Measurements from ENCODE around the gene SIPA1L3. TPM values are rescaled to one million over a fixed set of nuclear protein-coding genes. Genes with fewer than 3 reads are reported as not detected.

The SIPA1L3 gene
- total RNA-seq, 1 experiment from 2014 or later: 19.9 TPM

- no peaks in the 10 kb centered on the region for H3K4me1 ChIP-seq (ENCODE audit: insufficient read depth, low read length, poor library complexity, severe bottlenecking)
- no peaks in the 10 kb centered on the region for H3K9me3 ChIP-seq (ENCODE audit: low read depth, low read length, poor library complexity, severe bottlenecking)
- DNase-seq (ENCODE audit: low spot score): no peak
- no peaks in the 10 kb centered on the region for H3K27me3 ChIP-seq (replicated peaks; ENCODE audit: insufficient read depth, low read depth, low read length, poor library complexity)
- intact Hi-C loops (cut with micrococcal nuclease; ENCODE audit: unreplicated experiment): no loop called here
- no peak for TF ChIP-seq EZH2 (IDR thresholded peaks at IDR 0.05; ENCODE audit: borderline replicate concordance, low read depth, low read length, poor library complexity, severe bottlenecking)
- no peak for TF ChIP-seq CTCF (conservative IDR thresholded peaks at IDR 0.05; ENCODE audit: low read depth, low read length)
- no TSS peak for BruUV-seq (replicated peaks)
- CTCF ChIA-PET: no interaction called here
- no peak overlapping the region for H3K27ac ChIP-seq (ENCODE audit: low read depth, low read length, poor library complexity, severe bottlenecking)
- no peak overlapping the region for H3K4me3 ChIP-seq (ENCODE audit: low read depth, low read length, poor library complexity, severe bottlenecking)
- no peaks in the 10 kb centered on the region for H3K36me3 ChIP-seq (ENCODE audit: insufficient read depth, low read length, poor library complexity, severe bottlenecking)
- POLR2A ChIA-PET (ENCODE audit: low non-redundant PET): no interaction called here
Observed at GRCh38 chr19:38114651-38115050, 207.6 kb downstream of the SIPA1L3 start.

- CTCF ChIA-PET: no interaction called here
- no peak for DNase-seq (ENCODE audit: low spot score)
- no peaks in the 10 kb centered on the region for H3K36me3 ChIP-seq (ENCODE audit: insufficient read depth, low read length, poor library complexity, severe bottlenecking)
- no peaks in the 10 kb centered on the region for H3K27me3 ChIP-seq (replicated peaks; ENCODE audit: insufficient read depth, low read depth, low read length, poor library complexity)
- no peak overlapping the region for H3K4me3 ChIP-seq (ENCODE audit: low read depth, low read length, poor library complexity, severe bottlenecking)
- no peak for TF ChIP-seq EZH2 (IDR thresholded peaks at IDR 0.05; ENCODE audit: borderline replicate concordance, low read depth, low read length, poor library complexity, severe bottlenecking)
- TF ChIP-seq CTCF (conservative IDR thresholded peaks at IDR 0.05; ENCODE audit: low read depth, low read length): no peak
- no peaks in the 10 kb centered on the region for H3K9me3 ChIP-seq (ENCODE audit: low read depth, low read length, poor library complexity, severe bottlenecking)
- no TSS peak for BruUV-seq (replicated peaks)
- POLR2A ChIA-PET (ENCODE audit: low non-redundant PET): no interaction called here
- H3K27ac ChIP-seq (ENCODE audit: low read depth, low read length, poor library complexity, severe bottlenecking): no peak overlapping the region
- intact Hi-C loops (cut with micrococcal nuclease; ENCODE audit: unreplicated experiment): no loop called here
- no peaks in the 10 kb centered on the region for H3K4me1 ChIP-seq (ENCODE audit: insufficient read depth, low read length, poor library complexity, severe bottlenecking)
Observed at GRCh38 chr19:38115271-38115802, 208.3 kb downstream of the SIPA1L3 start.

GRCh38 chr19:38118176-38118575 lies 211.2 kb downstream of the SIPA1L3 start:
- Histone ChIP-seq H3K9me3 (ENCODE audit: low read depth, low read length, poor library complexity, severe bottlenecking) (no peaks in the 10 kb centered on the region), H3K27me3 (replicated peaks; ENCODE audit: insufficient read depth, low read depth, low read length, poor library complexity) (no peaks in the 10 kb centered on the region), H3K36me3 (ENCODE audit: insufficient read depth, low read length, poor library complexity, severe bottlenecking) (no peaks in the 10 kb centered on the region), H3K4me3 (ENCODE audit: low read depth, low read length, poor library complexity, severe bottlenecking) (no peak overlapping the region), H3K27ac (ENCODE audit: low read depth, low read length, poor library complexity, severe bottlenecking) (no peak overlapping the region), H3K4me1 (ENCODE audit: insufficient read depth, low read length, poor library complexity, severe bottlenecking) (no peaks in the 10 kb centered on the region)
- CTCF ChIA-PET: interaction anchor here (0.5 kb wide), 1 partner anchor 213 kb away, joined by 4 read pairs; no protein-coding TSS in a partner anchor
- BruUV-seq (replicated peaks): no TSS peak
- intact Hi-C loops (cut with micrococcal nuclease; ENCODE audit: unreplicated experiment): no loop called here
- POLR2A ChIA-PET (ENCODE audit: low non-redundant PET): no interaction called here
- no peak for DNase-seq (ENCODE audit: low spot score)
- TF ChIP-seq EZH2 (IDR thresholded peaks at IDR 0.05; ENCODE audit: borderline replicate concordance, low read depth, low read length, poor library complexity, severe bottlenecking): no peak
- TF ChIP-seq CTCF (conservative IDR thresholded peaks at IDR 0.05; ENCODE audit: low read depth, low read length): no peak

All from A673 (cell line).